ENCODE measurements around the gene IL10RB. TPM values are rescaled to one million over a fixed set of nuclear protein-coding genes. Genes with fewer than 3 reads are reported as not detected.

The IL10RB gene
- total RNA-seq, 1 donor from 2014 or later = 13.8 TPM

GRCh38 chr21:33257094-33257803 is 8.9 kb upstream of the IL10RB start:
- TF ChIP-seq, protein P1, sequence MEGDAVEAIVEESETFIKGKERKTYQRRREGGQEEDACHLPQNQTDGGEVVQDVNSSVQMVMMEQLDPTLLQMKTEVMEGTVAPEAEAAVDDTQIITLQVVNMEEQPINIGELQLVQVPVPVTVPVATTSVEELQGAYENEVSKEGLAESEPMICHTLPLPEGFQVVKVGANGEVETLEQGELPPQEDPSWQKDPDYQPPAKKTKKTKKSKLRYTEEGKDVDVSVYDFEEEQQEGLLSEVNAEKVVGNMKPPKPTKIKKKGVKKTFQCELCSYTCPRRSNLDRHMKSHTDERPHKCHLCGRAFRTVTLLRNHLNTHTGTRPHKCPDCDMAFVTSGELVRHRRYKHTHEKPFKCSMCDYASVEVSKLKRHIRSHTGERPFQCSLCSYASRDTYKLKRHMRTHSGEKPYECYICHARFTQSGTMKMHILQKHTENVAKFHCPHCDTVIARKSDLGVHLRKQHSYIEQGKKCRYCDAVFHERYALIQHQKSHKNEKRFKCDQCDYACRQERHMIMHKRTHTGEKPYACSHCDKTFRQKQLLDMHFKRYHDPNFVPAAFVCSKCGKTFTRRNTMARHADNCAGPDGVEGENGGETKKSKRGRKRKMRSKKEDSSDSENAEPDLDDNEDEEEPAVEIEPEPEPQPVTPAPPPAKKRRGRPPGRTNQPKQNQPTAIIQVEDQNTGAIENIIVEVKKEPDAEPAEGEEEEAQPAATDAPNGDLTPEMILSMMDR (conservative IDR thresholded peaks at IDR 0.05) = no peak
- Mint-ChIP-seq H3K4me1 (ENCODE audit: unreplicated experiment) (no peaks in the 10 kb centered on the region), H3K27me3 (no peaks in the 10 kb centered on the region), H3K36me3 (peaks cover 31% of the 10 kb centered on the region), H3K9me3 (peaks cover 5% of the 10 kb centered on the region), H3K27ac (no peak overlapping the region), H3K4me3 (no peak overlapping the region)
- DNase-seq (ENCODE audit: extremely low spot score, unreplicated experiment) = no peak

GRCh38 chr21:33258475-33258874 is 7.7 kb upstream of the IL10RB start:
- TF ChIP-seq, protein P1 (conservative IDR thresholded peaks at IDR 0.05) = no peak
- Mint-ChIP-seq H3K4me3 (no peak overlapping the region), H3K27me3 (no peaks in the 10 kb centered on the region), H3K9me3 (peaks cover 5% of the 10 kb centered on the region), H3K36me3 (peaks cover 20% of the 10 kb centered on the region), H3K27ac (no peak overlapping the region), H3K4me1 (ENCODE audit: unreplicated experiment) (no peaks in the 10 kb centered on the region)
- DNase-seq (ENCODE audit: extremely low spot score, unreplicated experiment) = no peak

GRCh38 chr21:33259428-33259827 is 6.7 kb upstream of the IL10RB start:
- H3K36me3 Mint-ChIP-seq = peaks cover 20% of the 10 kb centered on the region
- no peak overlapping the region for H3K27ac Mint-ChIP-seq
- TF ChIP-seq, protein P1 (conservative IDR thresholded peaks at IDR 0.05) = no peak

GRCh38 chr21:33259995-33260394 is 6.2 kb upstream of the IL10RB start:
- DNase-seq (ENCODE audit: extremely low spot score, unreplicated experiment) = no peak
- TF ChIP-seq, protein P1 (conservative IDR thresholded peaks at IDR 0.05) = no peak
- Mint-ChIP-seq H3K36me3 (peaks cover 20% of the 10 kb centered on the region), H3K4me3 (no peak overlapping the region), H3K9me3 (peaks cover 5% of the 10 kb centered on the region), H3K27ac (no peak overlapping the region), H3K4me1 (ENCODE audit: unreplicated experiment) (peaks cover 4% of the 10 kb centered on the region), H3K27me3 (no peaks in the 10 kb centered on the region)

More at GRCh38 chr21:33259428-33259827, 6.7 kb upstream of the IL10RB start:
- peaks cover 4% of the 10 kb centered on the region for H3K4me1 Mint-ChIP-seq (ENCODE audit: unreplicated experiment)
- no peak for DNase-seq (ENCODE audit: extremely low spot score, unreplicated experiment)
- H3K9me3 Mint-ChIP-seq = peaks cover 5% of the 10 kb centered on the region
- H3K27me3 Mint-ChIP-seq = no peaks in the 10 kb centered on the region
- H3K4me3 Mint-ChIP-seq = no peak overlapping the region

DNA sequence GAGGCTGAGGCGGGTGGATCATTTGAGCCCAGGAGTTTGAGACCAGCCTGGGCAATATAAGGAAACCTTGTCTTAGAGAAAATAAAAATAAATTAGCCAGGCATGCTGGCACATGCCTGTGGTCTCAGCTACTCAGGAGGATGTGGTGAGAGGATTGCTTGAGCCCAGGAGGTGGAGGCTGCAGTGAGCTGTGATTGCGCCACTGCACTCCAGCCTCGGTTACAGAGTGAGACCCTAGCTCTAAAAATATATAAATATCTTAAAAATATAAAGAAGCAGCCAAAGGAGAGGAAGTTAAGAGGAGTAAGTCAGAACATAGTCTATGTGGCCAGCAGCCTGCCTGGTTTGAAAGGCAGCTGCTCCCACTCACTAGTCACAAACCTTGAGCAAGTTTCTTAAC is 4.5 kb upstream of the IL10RB start:
- Mint-ChIP-seq H3K4me1 (ENCODE audit: unreplicated experiment) (peaks cover 12% of the 10 kb centered on the region), H3K9me3 (peaks cover 3% of the 10 kb centered on the region), H3K27ac (no peak overlapping the region), H3K27me3 (no peaks in the 10 kb centered on the region), H3K36me3 (peaks cover 21% of the 10 kb centered on the region), H3K4me3 (no peak overlapping the region)
- TF ChIP-seq, protein P1 (conservative IDR thresholded peaks at IDR 0.05) = no peak
- no peak for DNase-seq (ENCODE audit: extremely low spot score, unreplicated experiment)

Measured in type B pancreatic cell (in vitro differentiated cells).